ENCODE measurements around the gene CABP4.

- TF ChIP-seq, protein P1, sequence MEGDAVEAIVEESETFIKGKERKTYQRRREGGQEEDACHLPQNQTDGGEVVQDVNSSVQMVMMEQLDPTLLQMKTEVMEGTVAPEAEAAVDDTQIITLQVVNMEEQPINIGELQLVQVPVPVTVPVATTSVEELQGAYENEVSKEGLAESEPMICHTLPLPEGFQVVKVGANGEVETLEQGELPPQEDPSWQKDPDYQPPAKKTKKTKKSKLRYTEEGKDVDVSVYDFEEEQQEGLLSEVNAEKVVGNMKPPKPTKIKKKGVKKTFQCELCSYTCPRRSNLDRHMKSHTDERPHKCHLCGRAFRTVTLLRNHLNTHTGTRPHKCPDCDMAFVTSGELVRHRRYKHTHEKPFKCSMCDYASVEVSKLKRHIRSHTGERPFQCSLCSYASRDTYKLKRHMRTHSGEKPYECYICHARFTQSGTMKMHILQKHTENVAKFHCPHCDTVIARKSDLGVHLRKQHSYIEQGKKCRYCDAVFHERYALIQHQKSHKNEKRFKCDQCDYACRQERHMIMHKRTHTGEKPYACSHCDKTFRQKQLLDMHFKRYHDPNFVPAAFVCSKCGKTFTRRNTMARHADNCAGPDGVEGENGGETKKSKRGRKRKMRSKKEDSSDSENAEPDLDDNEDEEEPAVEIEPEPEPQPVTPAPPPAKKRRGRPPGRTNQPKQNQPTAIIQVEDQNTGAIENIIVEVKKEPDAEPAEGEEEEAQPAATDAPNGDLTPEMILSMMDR (conservative IDR thresholded peaks at IDR 0.05) = no peak
- TF ChIP-seq EZH2 (IDR thresholded peaks at IDR 0.05; ENCODE audit: low read depth) = no peak
Observed at GRCh38 chr11:67445515-67445914, 9.6 kb upstream of the CABP4 start.
